Cardiac fibroblast (primary cell): ENCODE results near the gene OR9G4.

Experiments
- DNase-seq, 2 donors: peaks; one replicate each; pipeline versions ENCODE4 v3.0.0 to v3.0.0-alpha.2; 2010; ENCODE audit warnings: low read depth in 2 of 2
- H3K4me3 ChIP-seq, 2 donors: replicated peaks in 1 of 2; 1 replicate in 1 of 2; 2 replicates in 1 of 2; pipeline ENCODE4 v1.5.1; 2011; ENCODE audit warnings: low read depth in 2 of 2, low read length in 2 of 2, mild to moderate bottlenecking in 2 of 2, moderate library complexity in 1 of 2
- CTCF ChIP-seq: IDR thresholded peaks from one replicate; pipeline ENCODE4 v1.5.1; 2011; ENCODE audit warnings: low read depth, mild to moderate bottlenecking, low read length, inconsistent platforms

The OR9G4 gene

GRCh38 chr11:56705784-56706396, 42.6 kb downstream of the OR9G4 start:
- H3K4me3 ChIP-seq, result no peak overlapping the region
- DNase-seq, result no peak
- TF ChIP-seq CTCF, result no peak

- TF ChIP-seq CTCF, result no peak
- H3K4me3 ChIP-seq, result no peak overlapping the region
- DNase-seq, result no peak
These were observed 47.5 kb downstream of the OR9G4 start for GRCh38 chr11:56700914-56701485.

GRCh38 chr11:56700242-56700913, 48.1 kb downstream of the OR9G4 start:
- no peak overlapping the region for H3K4me3 ChIP-seq
- DNase-seq, result no peak
- no peak for TF ChIP-seq CTCF

- DNase-seq, result no peak
- H3K4me3 ChIP-seq, result no peak within 1 kb of the TSS
- no peak for TF ChIP-seq CTCF
These were observed 49.7 kb downstream of the OR9G4 start, which contains the start of gene OR9G1 for GRCh38 chr11:56698795-56699194. Gene OR9G1, plus strand, starts transcription at chr11:56699095. Its CDS starts 1,293 bp downstream, at chr11:56700388.

- DNase-seq, result no peak
- TF ChIP-seq CTCF, result no peak
These were observed 55.1 kb downstream of the OR9G4 start for GRCh38 chr11:56693428-56693827.

More at GRCh38 chr11:56693428-56693827, 55.1 kb downstream of the OR9G4 start:
- no peak overlapping the region for H3K4me3 ChIP-seq
